DMS153 treated with DMSO at 0.1 percent for 48 hours (cell line): ENCODE data around the gene EEF1G.
A peak's percentile ranks its signal among the peaks of the same experiment; 100 is the strongest.
"Not testable (repeated sequence)": the region's sequence is repeated elsewhere in the genome, so short reads cannot be mapped to it uniquely, and the experiment has no call there.

Experiments used
- DNase-seq: peaks from one replicate; lab custom pipeline; 2025; ENCODE audit not compliant: unreplicated experiment; lab: John Stamatoyannopoulos, UW

Gene EEF1G

DNA sequence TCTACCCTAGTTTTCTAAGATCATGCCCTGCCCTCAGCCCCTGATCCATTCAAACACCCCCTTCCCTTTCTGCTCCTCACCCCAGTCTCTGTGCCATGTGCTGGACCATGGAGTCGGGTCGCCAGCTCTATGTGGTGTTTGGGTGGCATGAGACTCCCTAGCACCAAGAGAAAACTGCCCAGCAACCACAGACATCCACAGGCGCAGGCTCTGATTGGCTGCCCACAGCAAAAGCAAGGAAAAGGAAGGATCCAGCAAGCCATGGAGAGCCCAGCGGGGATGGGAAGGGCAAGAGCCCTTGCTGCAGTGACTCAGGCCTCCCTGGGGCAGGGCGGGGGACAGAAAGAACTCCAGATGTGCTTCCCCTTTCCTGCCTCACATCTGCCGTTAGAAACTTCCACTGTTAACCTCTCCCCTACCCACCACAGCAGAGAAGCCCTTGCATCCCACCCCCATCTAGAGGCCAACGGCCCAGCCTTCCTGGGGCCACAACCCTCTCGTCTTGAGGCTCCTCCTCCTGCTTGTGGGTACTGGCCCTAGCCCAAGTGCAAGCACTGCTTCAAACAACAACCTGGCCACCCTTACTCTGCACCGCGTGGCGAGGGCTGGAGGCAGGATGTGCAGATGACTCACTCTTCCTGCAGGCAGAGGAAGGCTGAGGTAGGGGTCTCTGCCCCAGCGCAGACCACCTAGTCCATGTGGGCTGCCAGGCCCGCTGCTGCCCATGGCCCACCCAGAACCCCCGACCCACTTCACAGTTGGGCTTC is 17.4 kb downstream of the EEF1G start:
- peak; percentile 19 for DNase-seq

GRCh38 chr11:62555464-62556107 is 18.1 kb downstream of the EEF1G start:
- DNase-seq: no peak

GRCh38 chr11:62554387-62555167 is 19.1 kb downstream of the EEF1G start:
- DNase-seq: no peak

- no peak for DNase-seq
Measured at GRCh38 chr11:62553839-62554361, 19.8 kb downstream of the EEF1G start.

DNA sequence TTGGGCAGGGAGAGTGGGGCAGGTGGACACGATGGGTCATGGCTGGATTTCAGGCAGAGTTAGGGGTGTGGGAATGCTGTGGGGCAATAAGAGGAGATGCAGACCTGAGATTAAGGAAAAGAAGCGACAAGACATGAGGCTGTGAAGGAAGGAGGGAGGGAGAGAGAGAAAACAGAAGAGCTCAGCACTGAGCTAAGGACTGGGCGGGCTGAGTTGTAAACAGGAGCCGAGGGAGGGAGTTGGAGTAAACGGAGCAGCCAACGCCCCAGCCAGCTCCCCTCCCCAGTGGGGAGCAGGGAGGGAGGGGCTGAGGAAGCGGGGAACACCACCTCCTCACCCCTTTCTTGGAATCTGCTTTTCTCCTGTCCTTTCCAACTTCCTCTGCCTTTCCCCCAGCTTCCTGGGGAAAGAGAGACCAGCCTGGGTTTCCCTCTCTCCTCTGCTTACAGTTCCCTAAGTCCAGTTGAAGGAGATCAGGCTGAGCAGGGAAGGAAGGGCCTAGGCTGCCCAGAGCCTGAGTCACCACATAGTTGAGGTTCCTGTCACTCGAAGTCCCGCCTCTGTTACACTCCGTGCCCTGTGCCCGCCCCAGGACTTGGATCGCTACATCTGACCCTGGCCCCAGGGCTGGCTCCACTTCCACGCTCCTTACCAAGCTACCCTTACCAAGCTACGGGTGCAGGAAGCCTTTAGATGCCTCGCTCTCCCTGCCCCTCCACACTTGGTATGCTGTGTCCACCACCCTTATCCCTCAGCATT is 20.4 kb downstream of the EEF1G start:
- DNase-seq: no peak

GRCh38 chr11:62552485-62553079 is 21.1 kb downstream of the EEF1G start:
- DNase-seq: no peak

- DNase-seq: not testable (repeated sequence)
Measured at GRCh38 chr11:62550478-62550877, 23.2 kb downstream of the EEF1G start.

DNA sequence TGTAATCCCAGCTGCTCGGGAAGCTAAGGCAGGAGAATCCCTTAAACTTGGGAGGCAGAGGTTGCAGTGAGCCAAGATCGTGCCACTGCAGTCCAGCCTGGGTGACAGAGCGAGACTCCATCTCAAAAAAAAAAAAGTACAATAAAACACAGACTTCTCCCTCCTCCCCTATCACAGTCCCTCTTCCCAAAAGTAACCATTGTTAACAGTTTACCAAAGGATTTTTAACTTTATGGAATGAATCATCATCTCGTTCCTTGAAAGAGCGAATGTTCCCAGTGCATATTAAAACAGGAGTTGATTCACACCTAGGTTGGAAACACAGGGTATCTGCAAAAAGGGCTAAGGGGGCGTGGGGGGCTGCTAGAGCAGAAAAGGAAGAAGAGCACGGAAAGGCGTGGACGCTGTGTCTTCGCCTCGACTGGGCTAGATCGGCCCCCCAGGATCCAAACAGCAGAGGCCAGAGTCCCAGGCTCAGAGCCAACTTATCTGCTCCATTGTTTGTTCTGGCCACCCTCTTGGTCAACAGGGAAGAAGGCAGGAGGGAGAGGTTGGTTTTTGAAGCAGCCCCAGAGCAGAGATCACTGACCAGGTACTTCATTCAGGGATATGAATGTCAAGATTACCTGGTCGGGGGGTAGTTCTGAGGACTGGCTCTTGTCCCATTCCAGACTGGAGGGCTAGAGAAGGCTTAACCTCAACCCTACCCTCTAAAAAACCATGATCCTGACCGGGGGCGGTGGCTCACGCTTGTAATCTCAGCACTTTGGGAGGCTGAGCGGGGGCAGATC is 25.0 kb downstream of the EEF1G start:
- DNase-seq: no peak

GRCh38 chr11:62547691-62548281 is 25.9 kb downstream of the EEF1G start:
- no peak for DNase-seq

GRCh38 chr11:62546929-62547625 is 26.6 kb downstream of the EEF1G start:
- DNase-seq: no peak

GRCh38 chr11:62546244-62546928 is 27.3 kb downstream of the EEF1G start, which contains the start of gene AHNAK:
AHNAK (minus strand) TSS chr11:62546806; CDS start chr11:62536098, 10,708 bp downstream.
- DNase-seq: no peak

GRCh38 chr11:62545437-62546243 is 28.1 kb downstream of the EEF1G start:
- no peak for DNase-seq

- no peak for DNase-seq
Measured at GRCh38 chr11:62544581-62545436, 28.9 kb downstream of the EEF1G start.

DNA sequence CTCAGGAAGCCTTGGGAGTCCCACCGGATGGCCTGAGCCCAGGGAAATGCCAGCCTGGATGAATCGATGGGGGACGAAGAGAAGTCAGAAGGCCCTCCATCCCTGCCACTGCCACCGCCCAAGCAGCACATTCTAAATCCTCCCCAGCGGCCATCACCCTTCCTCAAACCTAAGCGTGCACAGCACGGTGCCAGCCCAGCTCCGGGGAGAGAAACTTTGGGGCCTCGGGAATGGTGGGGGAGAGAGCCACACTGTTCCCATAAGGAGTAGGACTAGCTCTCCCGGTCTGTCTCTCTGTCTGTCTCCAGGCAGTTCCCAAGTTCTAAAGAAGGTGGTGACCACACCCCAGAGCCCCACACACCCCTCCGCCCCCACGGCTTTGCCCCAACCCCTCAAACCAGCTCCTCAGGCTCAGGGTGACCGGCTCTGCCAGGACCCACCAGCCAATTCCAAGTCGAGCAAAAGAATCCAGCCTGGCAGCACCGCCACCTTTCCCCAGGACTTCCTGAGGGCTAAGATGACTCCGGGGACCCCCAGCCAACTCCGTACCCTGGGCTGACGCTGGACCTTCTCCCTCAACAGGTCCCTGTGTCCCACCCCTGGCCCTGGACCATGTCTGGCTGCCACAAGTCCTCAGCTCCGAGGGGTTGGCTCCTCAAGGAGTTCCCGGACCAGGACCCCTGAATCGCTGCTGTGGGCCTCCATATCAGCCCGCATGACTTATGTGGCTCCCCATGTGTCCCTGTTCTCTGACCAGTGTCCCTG is 29.8 kb downstream of the EEF1G start:
- DNase-seq: no peak

DNA sequence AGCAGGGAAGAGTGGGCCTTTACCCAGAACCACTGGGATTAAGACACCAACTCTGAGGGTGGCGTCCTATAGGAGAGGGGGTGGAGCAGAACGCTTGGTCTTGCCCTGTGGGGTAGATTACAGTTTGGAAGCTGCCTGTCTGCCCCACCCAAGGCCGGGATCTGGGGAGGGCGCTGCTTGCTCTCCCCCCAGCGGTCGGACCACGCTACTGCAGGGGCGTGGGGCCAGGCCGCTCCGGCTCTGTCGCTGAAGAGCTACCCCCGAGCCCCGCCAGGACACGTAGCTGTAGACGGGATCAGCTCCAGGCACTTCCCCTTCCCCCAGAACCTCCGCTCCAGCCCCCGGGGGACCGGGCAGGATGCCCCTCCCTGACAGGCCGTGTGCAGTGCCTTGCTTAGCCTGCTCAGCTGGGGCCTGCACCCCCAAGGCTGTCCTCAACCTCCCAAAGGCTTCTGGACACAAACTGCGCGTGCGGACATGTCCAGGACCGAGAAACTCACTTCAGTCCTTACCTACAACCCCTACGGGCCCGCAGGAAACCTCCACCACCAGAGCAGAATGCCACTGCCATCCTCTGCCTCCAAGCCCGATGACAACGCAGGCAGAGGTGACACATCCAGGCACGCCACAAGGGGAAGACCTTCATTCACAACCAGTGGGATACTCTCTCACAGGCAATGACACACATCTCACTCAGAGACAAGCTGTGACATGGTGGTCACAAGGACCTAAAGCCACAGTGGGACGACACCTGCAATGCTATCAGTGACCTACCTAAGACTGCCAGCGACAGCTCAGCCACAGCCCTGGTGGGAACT is 30.7 kb downstream of the EEF1G start:
- DNase-seq: peak; percentile 64
